Right kidney (tissue), 1 donor: ENCODE results near the gene MARCOL.
"Not testable (repeated sequence)": the region's sequence is repeated elsewhere in the genome, so short reads cannot be mapped to it uniquely, and the experiment has no call there.

Experiments
- DNase-seq: peaks from one replicate; pipeline ENCODE4 v3.0.0-alpha.2; 2016

The MARCOL gene

GRCh38 chr5:148267962-148268361 lies 29.6 kb downstream of the MARCOL start:
- no peak for DNase-seq

- DNase-seq: no peak
Measured at GRCh38 chr5:148268566-148268965, 30.2 kb downstream of the MARCOL start, which contains the start of gene SPINK13. Gene SPINK13 (plus strand): TSS chr5:148268794. CDS start chr5:148270073, 1,279 bp downstream.

GRCh38 chr5:148275129-148275528 lies 36.8 kb downstream of the MARCOL start:
- DNase-seq: not testable (repeated sequence)

GRCh38 chr5:148280893-148281292 lies 42.6 kb downstream of the MARCOL start:
- not testable (repeated sequence) for DNase-seq

DNA sequence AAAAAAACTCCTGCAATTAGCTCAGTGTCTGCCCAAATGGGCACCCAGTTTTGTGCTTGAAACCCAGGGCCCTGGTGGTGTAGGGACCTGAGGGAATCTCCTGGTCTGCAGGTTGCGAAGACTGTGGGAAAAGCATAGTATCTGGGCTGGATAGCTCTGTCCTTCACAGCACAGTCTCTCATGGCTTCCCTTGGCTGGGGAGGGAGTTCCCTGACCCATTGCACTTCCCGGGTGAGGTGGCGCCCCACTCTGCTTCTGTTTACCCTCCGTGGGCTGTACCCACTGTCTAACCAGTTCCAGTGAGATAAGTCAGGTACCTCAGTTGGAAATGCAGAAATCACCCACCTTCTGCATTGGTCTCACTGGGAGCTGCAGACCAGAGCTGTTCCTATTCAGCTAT lies 43.0 kb downstream of the MARCOL start:
- DNase-seq: not testable (repeated sequence)

DNA sequence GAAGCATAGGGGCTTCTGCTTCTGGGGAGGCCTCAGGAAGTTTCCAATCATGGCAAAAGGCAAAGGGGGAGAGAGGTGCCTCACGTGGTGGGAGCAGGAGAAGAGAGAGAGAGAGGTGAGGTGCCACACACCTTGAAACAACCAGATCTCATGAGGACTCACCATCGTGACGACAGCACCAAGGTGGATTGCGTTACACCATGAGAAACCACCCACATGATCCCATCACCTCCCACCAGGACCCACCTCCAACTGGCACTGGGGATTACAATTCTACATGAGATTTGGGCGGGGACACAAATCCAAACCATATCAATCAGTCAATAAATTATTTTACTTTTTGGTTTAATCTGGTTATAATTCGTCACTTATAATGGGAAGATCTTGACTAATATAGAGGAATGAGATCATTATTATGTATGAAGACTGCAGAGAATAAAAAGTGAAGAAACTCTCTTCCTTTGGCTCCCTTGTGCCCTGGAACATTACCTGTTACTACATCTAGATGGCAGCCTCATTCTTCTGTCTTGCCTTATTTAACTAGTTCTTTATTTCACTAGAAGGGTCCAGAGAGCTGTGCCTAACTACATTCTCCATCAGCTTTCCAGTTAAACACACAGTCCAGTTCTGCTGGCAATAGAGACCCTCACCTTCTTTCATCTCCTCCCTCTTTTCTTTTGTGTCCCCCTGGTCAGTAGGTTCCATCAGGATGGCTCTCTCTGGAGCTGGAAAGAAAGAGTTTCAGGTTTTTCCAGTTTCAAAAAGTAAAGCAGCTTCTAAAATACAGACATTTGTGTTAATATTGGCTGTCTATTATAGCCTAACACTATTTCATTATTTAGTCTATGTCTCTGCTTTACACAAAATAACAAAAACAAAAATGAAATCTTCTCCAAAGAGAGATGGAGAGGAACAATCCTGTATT lies 52.2 kb downstream of the MARCOL start:
- no peak for DNase-seq
